Endothelial cell of umbilical vein (primary cell): Measurements from ENCODE around the gene GPR78. TPM values are rescaled to one million over a fixed set of nuclear protein-coding genes. Genes with fewer than 3 reads are reported as not detected.

Experiments used
- BruUV-seq: library from RNA; stranded (reverse); fragments of 400-500 nt; replicated peaks from 2 replicates; lab custom pipeline; 2021; lab: Mats Ljungman, UMichigan
- CTCF ChIA-PET: fragments of 300-600, 350-600 bp; sonication (Branson Sonifier 250); formaldehyde crosslinking; loops from one replicate; lab custom pipeline; 2021; ENCODE audit warnings: antibody characterized with exemption, inconsistent platforms; lab: Charles Lee
- POLR2A ChIA-PET: fragments of 300-600, 350-600 bp; sonication (Branson Sonifier 250); formaldehyde crosslinking; loops from one replicate; lab custom pipeline; 2021; ENCODE audit warnings: antibody characterized with exemption, inconsistent platforms; lab: Charles Lee
- DNase-seq: peaks from one replicate; pipeline ENCODE4 v3.0.0-alpha.2; 2011; ENCODE audit warnings: low read depth, low spot score
- FAIRE-seq: peaks from 2 replicates; lab custom pipeline; 2011; peaks lifted over from hg19 to GRCh38; lab: Jason Lieb, UNC
- H2AFZ ChIP-seq: 2 replicates; pipeline ENCODE4 v1.6.0; 2012; ENCODE audit warnings: low read depth, low read length, control low read depth, inconsistent platforms
- H3K27ac ChIP-seq: 2 replicates; pipeline ENCODE4 v1.5.1; 2011; ENCODE audit warnings: low read depth, mild to moderate bottlenecking, control low read depth, low read length, moderate library complexity; ENCODE audit not compliant: insufficient read depth
- H3K27me3 ChIP-seq, 2 experiments: 2 replicates each; pipeline versions ENCODE4 v1.6.0 to v1.6.1; 2011; ENCODE audit warnings: low read length in 2 of 2, mixed read lengths in 1 of 2; ENCODE audit not compliant: control insufficient read depth in 2 of 2, insufficient read depth in 2 of 2
- H3K36me3 ChIP-seq, 2 experiments: 2 replicates in 1 of 2; 3 replicates in 1 of 2; pipeline ENCODE4 v1.5.1; 2011; ENCODE audit warnings: low read length in 2 of 2, mild to moderate bottlenecking in 1 of 2, moderate library complexity in 1 of 2; ENCODE audit not compliant: control insufficient read depth in 2 of 2, insufficient read depth in 2 of 2; ENCODE audit errors: extremely low read depth in 1 of 2
- H3K4me1 ChIP-seq: 3 replicates; pipeline ENCODE4 v1.5.1; 2011; ENCODE audit warnings: mild to moderate bottlenecking, low read length; ENCODE audit not compliant: control insufficient read depth, insufficient read depth; ENCODE audit errors: extremely low read depth
- H3K4me2 ChIP-seq: 2 replicates; pipeline ENCODE4 v1.6.1; 2011; ENCODE audit warnings: low read length, control low read depth, mixed read lengths; ENCODE audit not compliant: insufficient read depth
- H3K4me3 ChIP-seq, 3 experiments: fragments of 200-600 bp in 1 of 3; sonication (generic), shearing (Covaris generic) in 1 of 3; replicated peaks in 1 of 3; 2 replicates each; pipeline ENCODE4 v1.5.1; 2011 to 2016; ENCODE audit warnings: control low read depth in 3 of 3, low read length in 3 of 3, mild to moderate bottlenecking in 2 of 3, inconsistent platforms in 1 of 3, low read depth in 1 of 3, moderate library complexity in 1 of 3; ENCODE audit not compliant: insufficient read depth in 1 of 3
- H3K79me2 ChIP-seq: 2 replicates; pipeline ENCODE4 v1.6.0; 2012; ENCODE audit warnings: low read length, inconsistent platforms; ENCODE audit not compliant: control insufficient read depth, insufficient read depth
- H3K9ac ChIP-seq: replicated peaks from 2 replicates; pipeline ENCODE3; 2011; ENCODE audit warnings: low read length, control low read depth; ENCODE audit not compliant: insufficient read depth; ENCODE audit errors: extremely low read depth
- H3K9me1 ChIP-seq: replicated peaks from 3 replicates; pipeline ENCODE4 v1.6.0; 2011; ENCODE audit warnings: mild to moderate bottlenecking, low read length; ENCODE audit not compliant: control insufficient read depth, insufficient read depth; ENCODE audit errors: extremely low read depth
- H3K9me3 ChIP-seq: replicated peaks from 2 replicates; pipeline ENCODE4 v1.5.1; 2012; ENCODE audit warnings: low read length, inconsistent platforms; ENCODE audit not compliant: control insufficient read depth, insufficient read depth
- H4K20me1 ChIP-seq: replicated peaks from 2 replicates; pipeline ENCODE3; 2011; ENCODE audit warnings: mild to moderate bottlenecking, low read length; ENCODE audit not compliant: control insufficient read depth, insufficient read depth; ENCODE audit errors: extremely low read depth
- EZH2 ChIP-seq: IDR thresholded peaks from 2 replicates; pipeline ENCODE4 v1.6.1; 2012; ENCODE audit warnings: borderline replicate concordance, low read depth, mild to moderate bottlenecking, moderate library complexity, low read length, inconsistent platforms; ENCODE audit not compliant: severe bottlenecking
- FOS ChIP-seq: IDR thresholded peaks from 2 replicates; pipeline ENCODE4 v1.6.1; 2011; ENCODE audit warnings: mild to moderate bottlenecking, low read length, moderate library complexity, borderline replicate concordance; ENCODE audit not compliant: insufficient read depth
- GATA2 ChIP-seq: IDR thresholded peaks from 2 replicates; pipeline ENCODE4 v1.7.0; 2011; ENCODE audit warnings: low read depth, mild to moderate bottlenecking, moderate library complexity, mixed read lengths, low read length; ENCODE audit not compliant: insufficient read length, insufficient read depth
- JUN ChIP-seq: IDR thresholded peaks from 2 replicates; pipeline ENCODE4 v1.6.1; 2011; ENCODE audit warnings: borderline replicate concordance, low read depth; ENCODE audit not compliant: insufficient read length, insufficient read depth
- MAX ChIP-seq: IDR thresholded peaks from 2 replicates; pipeline ENCODE4 v1.6.1; 2011; ENCODE audit not compliant: insufficient read depth, insufficient read length
- MYC ChIP-seq: IDR thresholded peaks from one replicate; pipeline ENCODE4 v1.6.1; 2011; ENCODE audit warnings: mild to moderate bottlenecking, low read depth, low read length
- POLR2A ChIP-seq: IDR thresholded peaks from 2 replicates; pipeline ENCODE4 v1.6.1; 2012; ENCODE audit warnings: low read depth, mild to moderate bottlenecking, control low read depth, low read length
- POLR2AphosphoS5 ChIP-seq: IDR thresholded peaks from 2 replicates; pipeline ENCODE4 v1.6.1; 2012; ENCODE audit warnings: low read depth, mild to moderate bottlenecking, control low read depth, low read length, moderate library complexity; ENCODE audit not compliant: insufficient read depth
- dilution Hi-C: fragments of 300-500 bp; cut with MboI; formaldehyde crosslinking; loops from one replicate; pipeline ENCODE4 v1.15.0; 2019; ENCODE audit warnings: low sequenced_read_pairs; ENCODE audit not compliant: extremely low pct_ligation_motif_present
- intact Hi-C: fragments of 100-400 bp; cut with micrococcal nuclease; formaldehyde crosslinking; loops from one replicate; pipeline ENCODE4 v1.10.0; 2022
- polyA plus RNA-seq, 4 experiments: library from polyadenylated mRNA; depleted of rRNA in 3 of 4; stranded (reverse) in 3 of 4; unstranded in 1 of 4; fragments of >200 nt; gene quantifications; 2 replicates each; pipeline versions ENCODE4 v1.2.1 to v1.2.3, GENCODE V29; 2011 to 2012; ENCODE audit warnings: missing spikeins in 1 of 4
- total RNA-seq: library from RNA; stranded (reverse); gene quantifications from 2 replicates; pipeline ENCODE4 v1.2.3, GENCODE V29; 2021
- TF ChIP-seq, protein P1 (sequence below), 2 donors: IDR thresholded peaks; 1 replicate in 1 of 2; 2 replicates in 1 of 2; pipeline ENCODE4 v1.5.1; 2011; ENCODE audit warnings: low read length in 2 of 2, mild to moderate bottlenecking in 2 of 2, moderate library complexity in 2 of 2, control low read depth in 1 of 2, inconsistent platforms in 1 of 2, low read depth in 1 of 2; ENCODE audit not compliant: insufficient read depth in 1 of 2; ENCODE audit errors: extremely low read depth in 1 of 2

GPR78 gene
- total and polyA plus RNA-seq, 2 donors (not counting 3 experiments of a cell fraction or from before 2014, with no cell fraction given) = not detected

GRCh38 chr4:8573266-8573665 lies 6.9 kb upstream of the GPR78 start:
- TF ChIP-seq EZH2 (no peak), GATA2 (no peak), MAX (no peak), POLR2A (no peak), MYC (no peak), FOS (no peak), JUN (no peak), POLR2AphosphoS5 (no peak)
- TF ChIP-seq, protein P1, sequence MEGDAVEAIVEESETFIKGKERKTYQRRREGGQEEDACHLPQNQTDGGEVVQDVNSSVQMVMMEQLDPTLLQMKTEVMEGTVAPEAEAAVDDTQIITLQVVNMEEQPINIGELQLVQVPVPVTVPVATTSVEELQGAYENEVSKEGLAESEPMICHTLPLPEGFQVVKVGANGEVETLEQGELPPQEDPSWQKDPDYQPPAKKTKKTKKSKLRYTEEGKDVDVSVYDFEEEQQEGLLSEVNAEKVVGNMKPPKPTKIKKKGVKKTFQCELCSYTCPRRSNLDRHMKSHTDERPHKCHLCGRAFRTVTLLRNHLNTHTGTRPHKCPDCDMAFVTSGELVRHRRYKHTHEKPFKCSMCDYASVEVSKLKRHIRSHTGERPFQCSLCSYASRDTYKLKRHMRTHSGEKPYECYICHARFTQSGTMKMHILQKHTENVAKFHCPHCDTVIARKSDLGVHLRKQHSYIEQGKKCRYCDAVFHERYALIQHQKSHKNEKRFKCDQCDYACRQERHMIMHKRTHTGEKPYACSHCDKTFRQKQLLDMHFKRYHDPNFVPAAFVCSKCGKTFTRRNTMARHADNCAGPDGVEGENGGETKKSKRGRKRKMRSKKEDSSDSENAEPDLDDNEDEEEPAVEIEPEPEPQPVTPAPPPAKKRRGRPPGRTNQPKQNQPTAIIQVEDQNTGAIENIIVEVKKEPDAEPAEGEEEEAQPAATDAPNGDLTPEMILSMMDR (IDR thresholded peaks at IDR 0.05; ENCODE audit: extremely low read depth in 1 of 2, insufficient read depth in 1 of 2, low read depth in 1 of 2, low read length in 2 of 2) = no peak
- Histone ChIP-seq H3K27ac (no peak overlapping the region), H3K9me1 (no peaks in the 10 kb centered on the region), H3K4me1 (no peaks in the 10 kb centered on the region), H3K4me3 (no peak overlapping the region), H3K9me3 (no peaks in the 10 kb centered on the region), H3K79me2 (no peaks in the 10 kb centered on the region), H3K27me3 (no peaks in the 10 kb centered on the region), H3K36me3 (no peaks in the 10 kb centered on the region), H3K4me2 (no peak overlapping the region), H4K20me1 (no peaks in the 10 kb centered on the region), H2AFZ (no peak overlapping the region), H3K9ac (no peak overlapping the region)
- intact Hi-C loops (no loop called here), dilution Hi-C loops (no loop called here)
- FAIRE-seq (no peak), DNase-seq (no peak)
- ChIA-PET POLR2A (no interaction called here), CTCF (no interaction called here)
- BruUV-seq = no TSS peak
